ENCODE results near the gene ZNF407. TPM values are rescaled to one million over a fixed set of nuclear protein-coding genes. Genes with fewer than 3 reads are reported as not detected.

The ZNF407 gene
- total and polyA plus RNA-seq, 9 donors, result 5.3 to 22.3 (median 18.7) TPM

DNA sequence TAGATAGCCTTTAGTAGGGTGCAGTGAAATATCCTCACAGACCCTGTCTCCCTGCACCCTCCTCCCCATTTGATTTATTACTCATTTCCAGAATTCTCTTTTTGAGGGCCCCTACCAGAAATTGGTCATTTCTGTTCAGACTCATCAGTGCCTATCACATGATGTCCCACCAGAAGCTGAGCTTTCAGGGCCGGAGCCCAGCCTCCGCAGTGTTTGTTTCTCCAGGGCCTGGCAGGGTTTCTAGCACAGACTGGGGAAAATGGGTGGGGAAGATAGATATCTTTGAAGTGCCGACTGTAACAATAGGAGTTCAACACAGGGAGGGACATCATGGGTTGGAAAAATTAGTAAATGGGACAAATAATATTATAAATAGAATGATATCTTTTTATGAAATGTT lies 403.2 kb downstream of the ZNF407 start:
- no peaks in the 10 kb centered on the region for H3K36me3 ChIP-seq
- no peaks in the 10 kb centered on the region for H3K27me3 ChIP-seq
- DNase-seq, result no peak
- H3K4me3 ChIP-seq, result no peak overlapping the region
- H3K9me3 ChIP-seq, result no peaks in the 10 kb centered on the region
- TF ChIP-seq CTCF (IDR thresholded peaks at IDR 0.05) (no peak), EP300 (IDR thresholded peaks at IDR 0.05) (no peak), POLR2A (IDR thresholded peaks at IDR 0.05) (no peak)
- intact Hi-C loops (cut with DNase I), result no loop called here
- 70 to 91% (median 82%) methylated on average over 3 of the region's 3 CpGs for whole genome bisulfite sequencing, 3 donors
- no peak overlapping the region for H3K27ac ChIP-seq
- H3K4me1 ChIP-seq (ENCODE audit: insufficient read depth), result peaks cover 4% of the 10 kb centered on the region

DNA sequence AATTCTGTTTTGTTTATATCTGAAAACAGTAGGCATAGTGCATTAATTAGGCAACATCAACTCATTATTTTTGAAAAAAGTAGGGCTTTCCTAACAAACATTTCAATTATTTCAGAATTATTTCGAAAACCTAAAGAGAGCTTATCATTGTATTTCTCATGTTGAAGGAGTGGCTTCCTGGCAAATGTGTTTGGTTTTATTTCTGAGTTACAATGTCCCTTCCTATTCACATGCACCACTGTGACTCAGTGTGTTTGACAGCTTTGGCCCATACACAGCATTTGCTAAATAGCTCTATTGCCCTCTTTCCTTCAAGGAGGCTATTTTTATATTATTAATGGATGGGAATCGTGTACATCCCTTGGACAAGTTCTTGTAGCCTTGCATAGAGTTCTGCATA lies 405.4 kb downstream of the ZNF407 start:
- intact Hi-C loops (cut with DNase I), result no loop called here
- H3K9me3 ChIP-seq, result no peaks in the 10 kb centered on the region
- H3K4me3 ChIP-seq, result no peak overlapping the region
- H3K4me1 ChIP-seq (ENCODE audit: insufficient read depth), result peaks cover 6% of the 10 kb centered on the region
- TF ChIP-seq CTCF (IDR thresholded peaks at IDR 0.05), result no peak
- no peak for TF ChIP-seq POLR2A (IDR thresholded peaks at IDR 0.05)
- TF ChIP-seq EP300 (IDR thresholded peaks at IDR 0.05), result no peak
- no peak overlapping the region for H3K27ac ChIP-seq
- 65 to 86% (median 85%) methylated on average over 2 of the region's 2 CpGs for WGBS, 3 donors
- no peak for DNase-seq
- H3K27me3 ChIP-seq, result no peaks in the 10 kb centered on the region
- no peaks in the 10 kb centered on the region for H3K36me3 ChIP-seq

- Histone ChIP-seq H3K4me3 (no peak overlapping the region), H3K27me3 (no peaks in the 10 kb centered on the region), H3K36me3 (no peaks in the 10 kb centered on the region), H3K4me1 (ENCODE audit: insufficient read depth) (peaks cover 6% of the 10 kb centered on the region), H3K9me3 (no peaks in the 10 kb centered on the region), H3K27ac (no peak overlapping the region)
- 91 to 93% (median 93%) methylated on average over 23 of the region's 23 CpGs for WGBS, 3 donors
- no peak for DNase-seq
- no peak for TF ChIP-seq EP300 (IDR thresholded peaks at IDR 0.05)
- no peak for TF ChIP-seq CTCF (IDR thresholded peaks at IDR 0.05)
- TF ChIP-seq POLR2A (IDR thresholded peaks at IDR 0.05), result no peak
- intact Hi-C loops (cut with DNase I), result no loop called here
These were observed 406.4 kb downstream of the ZNF407 start for GRCh38 chr18:75003764-75004690.

- Histone ChIP-seq H3K4me3 (no peak overlapping the region), H3K27ac (no peak overlapping the region), H3K36me3 (no peaks in the 10 kb centered on the region), H3K27me3 (no peaks in the 10 kb centered on the region), H3K9me3 (no peaks in the 10 kb centered on the region), H3K4me1 (ENCODE audit: insufficient read depth) (peaks cover 9% of the 10 kb centered on the region)
- no peak for TF ChIP-seq POLR2A (IDR thresholded peaks at IDR 0.05)
- TF ChIP-seq CTCF (IDR thresholded peaks at IDR 0.05), result no peak
- TF ChIP-seq EP300 (IDR thresholded peaks at IDR 0.05), result no peak
- peak in 3 of 5 donors; percentile 30 to 49 (median 37) for DNase-seq
- intact Hi-C loops (cut with DNase I), result no loop called here
- WGBS, 3 donors, result 8 to 49% (median 10%) methylated on average over 8 of the region's 8 CpGs
These were observed 408.0 kb downstream of the ZNF407 start for GRCh38 chr18:75005626-75006025.
